H9 (cell line): Measurements from ENCODE around the gene BUB3. TPM values are rescaled to one million over a fixed set of nuclear protein-coding genes. Genes with fewer than 3 reads are reported as not detected.
"Not testable (repeated sequence)": the region's sequence is repeated elsewhere in the genome, so short reads cannot be mapped to it uniquely, and the experiment has no call there.

Experiments used
- DNase-seq: peaks from one replicate; pipeline ENCODE4 v3.0.0-alpha.2; 2017
- H2AFZ ChIP-seq: one replicate; pipeline ENCODE4 v1.6.1; 2013; ENCODE audit warnings: mild to moderate bottlenecking, low read length, control low read depth, moderate library complexity
- H2AK5ac ChIP-seq: 2 replicates; pipeline ENCODE4 v1.6.1; 2013; ENCODE audit warnings: low read length, control low read depth, mixed read lengths; ENCODE audit not compliant: insufficient read length
- H2BK120ac ChIP-seq: one replicate; pipeline ENCODE4 v1.6.1; 2013; ENCODE audit warnings: low read depth, mild to moderate bottlenecking, low read length, control low read depth, inconsistent platforms; ENCODE audit not compliant: poor library complexity, severe bottlenecking
- H2BK12ac ChIP-seq: 2 replicates; pipeline ENCODE4 v1.6.1; 2013; ENCODE audit warnings: low read length, control low read depth, mixed read lengths, low read depth; ENCODE audit not compliant: insufficient read length
- H2BK15ac ChIP-seq: 2 replicates; pipeline ENCODE4 v1.6.1; 2013; ENCODE audit warnings: low read depth, low read length, control low read depth
- H2BK20ac ChIP-seq: one replicate; pipeline ENCODE4 v1.6.1; 2013; ENCODE audit warnings: low read depth, mild to moderate bottlenecking, low read length, control low read depth, inconsistent platforms; ENCODE audit not compliant: poor library complexity, severe bottlenecking
- H2BK5ac ChIP-seq: 2 replicates; pipeline ENCODE4 v1.6.1; 2013; ENCODE audit warnings: low read length, control low read depth, mixed read lengths; ENCODE audit not compliant: insufficient read length
- H3K14ac ChIP-seq: 2 replicates; pipeline ENCODE4 v1.6.1; 2013; ENCODE audit warnings: low read length, control low read depth; ENCODE audit not compliant: insufficient read depth
- H3K18ac ChIP-seq: 2 replicates; pipeline ENCODE4 v1.6.1; 2013; ENCODE audit warnings: low read depth, mild to moderate bottlenecking, mixed read lengths, low read length, control low read depth; ENCODE audit not compliant: insufficient read length
- H3K23ac ChIP-seq: 2 replicates; pipeline ENCODE4 v1.6.1; 2013; ENCODE audit warnings: low read length, control low read depth, mixed read lengths, low read depth; ENCODE audit not compliant: insufficient read length
- H3K23me2 ChIP-seq: 2 replicates; pipeline ENCODE4 v1.6.1; 2013; ENCODE audit warnings: low read depth, mild to moderate bottlenecking, mixed read lengths, low read length, control low read depth; ENCODE audit not compliant: insufficient read length, poor library complexity, severe bottlenecking
- H3K27ac ChIP-seq: 2 replicates; pipeline ENCODE4 v1.5.1; 2013; ENCODE audit warnings: low read length, control low read depth, mixed read lengths, low read depth; ENCODE audit not compliant: insufficient read length
- H3K27me3 ChIP-seq: 2 replicates; pipeline ENCODE4 v1.6.1; 2013; ENCODE audit warnings: low read length, control low read depth, inconsistent platforms; ENCODE audit not compliant: insufficient read depth
- H3K4ac ChIP-seq: 2 replicates; pipeline ENCODE4 v1.6.1; 2013; ENCODE audit warnings: low read depth, mild to moderate bottlenecking, control low read depth, inconsistent platforms, low read length, moderate library complexity
- H3K4me1 ChIP-seq: 2 replicates; pipeline ENCODE4 v1.6.1; 2013; ENCODE audit warnings: low read length, control low read depth, inconsistent platforms; ENCODE audit not compliant: insufficient read depth
- H3K4me2 ChIP-seq: 2 replicates; pipeline ENCODE4 v1.6.1; 2013; ENCODE audit warnings: low read length, control low read depth, mixed read lengths; ENCODE audit not compliant: insufficient read length, insufficient read depth
- H3K56ac ChIP-seq: 2 replicates; pipeline ENCODE4 v1.6.1; 2013; ENCODE audit warnings: low read depth, mild to moderate bottlenecking, mixed read lengths, low read length, control low read depth; ENCODE audit not compliant: insufficient read length
- H3K79me1 ChIP-seq: 2 replicates; pipeline ENCODE4 v1.6.1; 2013; ENCODE audit warnings: low read depth, mild to moderate bottlenecking, moderate library complexity, low read length, control low read depth, inconsistent platforms; ENCODE audit not compliant: insufficient read depth, poor library complexity, severe bottlenecking
- H3K79me2 ChIP-seq: 2 replicates; pipeline ENCODE4 v1.6.1; 2013; ENCODE audit warnings: low read length, control low read depth, inconsistent platforms; ENCODE audit not compliant: insufficient read depth
- H3K9ac ChIP-seq: 2 replicates; pipeline ENCODE4 v1.6.1; 2013; ENCODE audit warnings: low read length, control low read depth, mixed read lengths; ENCODE audit not compliant: insufficient read length; ENCODE audit errors: extremely low read depth
- H3K9me3 ChIP-seq: one replicate; pipeline ENCODE4 v1.6.1; 2013; ENCODE audit warnings: low read depth, low read length, inconsistent platforms; ENCODE audit not compliant: control insufficient read depth
- H3T11ph ChIP-seq: one replicate; pipeline ENCODE4 v1.6.1; 2013; ENCODE audit warnings: mild to moderate bottlenecking, low read length, control low read depth, inconsistent platforms
- H4K20me1 ChIP-seq: one replicate; pipeline ENCODE4 v1.6.1; 2013; ENCODE audit not compliant: control insufficient read depth, insufficient read length, insufficient read depth
- H4K5ac ChIP-seq: 2 replicates; pipeline ENCODE4 v1.6.1; 2013; ENCODE audit warnings: low read depth, mild to moderate bottlenecking, mixed read lengths, low read length, control low read depth; ENCODE audit not compliant: insufficient read length
- H4K8ac ChIP-seq: replicated peaks from 2 replicates; pipeline ENCODE4 v1.6.1; 2013; ENCODE audit warnings: low read length, control low read depth, mixed read lengths, low read depth; ENCODE audit not compliant: insufficient read length
- H4K91ac ChIP-seq: 2 replicates; pipeline ENCODE4 v1.6.1; 2013; ENCODE audit warnings: low read depth, mild to moderate bottlenecking, moderate library complexity, mixed read lengths, low read length, control low read depth; ENCODE audit not compliant: insufficient read length
- H3K27ac Mint-ChIP-seq, 3 experiments: 2 replicates in 2 of 3; 3 replicates in 1 of 3; pipeline ENCODE4 v1.8.0; 2020 to 2021; ENCODE audit warnings: mixed read lengths in 3 of 3, mild to moderate bottlenecking in 1 of 3, moderate library complexity in 1 of 3
- H3K27me3 Mint-ChIP-seq: 2 replicates; pipeline ENCODE4 v1.8.0; 2021; ENCODE audit warnings: low read depth, mild to moderate bottlenecking, moderate library complexity, mixed read lengths
- H3K36me3 Mint-ChIP-seq, 3 experiments: 2 replicates in 2 of 3; 3 replicates in 1 of 3; pipeline ENCODE4 v1.8.0; 2020 to 2021; ENCODE audit warnings: low read depth in 3 of 3, mixed read lengths in 3 of 3; ENCODE audit not compliant: insufficient read depth in 1 of 3
- H3K4me1 Mint-ChIP-seq, 2 experiments: 2 replicates each; pipeline ENCODE4 v1.8.0; 2020; ENCODE audit warnings: mixed read lengths in 2 of 2
- H3K4me3 Mint-ChIP-seq, 2 experiments: 2 replicates in 1 of 2; 3 replicates in 1 of 2; pipeline ENCODE4 v1.8.0; 2020 to 2021; ENCODE audit warnings: mild to moderate bottlenecking in 2 of 2, mixed read lengths in 2 of 2, moderate library complexity in 1 of 2
- H3K9me3 Mint-ChIP-seq, 2 experiments: 2 replicates in 1 of 2; 3 replicates in 1 of 2; pipeline ENCODE4 v1.8.0; 2020; ENCODE audit warnings: mild to moderate bottlenecking in 2 of 2, mixed read lengths in 2 of 2, moderate library complexity in 1 of 2
- CTCF ChIP-seq: fragments of 200-600 bp; sonication (generic); conservative IDR thresholded peaks from 3 replicates; pipeline ENCODE4 v1.8.0; 2021; ENCODE audit warnings: antibody characterized with exemption, mild to moderate bottlenecking
- WGBS: extraction: QIAGEN DNeasy Blood & Tissue Kit; methylation state at CpG from one replicate; pipeline ENCODE4 v1.1.7; 2013; ENCODE audit warnings: missing lambda C conversion rate, low lambda C conversion rate, mixed read lengths; ENCODE audit not compliant: insufficient read length; ENCODE audit errors: extremely low coverage; 5-methylcytosine and 5-hydroxymethylcytosine counted together
- total RNA-seq: library from RNA; stranded (reverse); gene quantifications from 2 replicates; pipeline ENCODE4 v1.2.1, GENCODE V29; 2021

The BUB3 gene
- total RNA-seq, 1 experiment from 2014 or later, result 200 TPM

GRCh38 chr10:123170961-123171360, 16.8 kb downstream of the BUB3 start:
- H2BK20ac ChIP-seq, result no peak overlapping the region
- no peak for DNase-seq
- no peak for TF ChIP-seq CTCF
- no peak overlapping the region for H3K56ac ChIP-seq
- no peak overlapping the region for H2AFZ ChIP-seq
- no peak overlapping the region for H2BK15ac ChIP-seq
- no peaks in the 10 kb centered on the region for H4K20me1 ChIP-seq
- no peak overlapping the region for H2BK120ac ChIP-seq
- no peaks in the 10 kb centered on the region for H3K27me3 ChIP-seq
- H3K79me1 ChIP-seq, result peaks cover 10% of the 10 kb centered on the region
- no peak overlapping the region for H4K8ac ChIP-seq
- H3K4me2 ChIP-seq, result no peak overlapping the region
- Mint-ChIP-seq H3K36me3 (peaks cover 30 to 49% (median 31%) of the 10 kb centered on the region in 3 experiments), H3K4me3 (no peak overlapping the region), H3K27me3 (no peaks in the 10 kb centered on the region), H3K27ac (no peak overlapping the region), H3K4me1 (no peaks in the 10 kb centered on the region), H3K9me3 (no peaks in the 10 kb centered on the region)
- H2BK12ac ChIP-seq, result no peak overlapping the region
- H3K79me2 ChIP-seq, result peaks cover 3% of the 10 kb centered on the region; the same call in 1 of the 2 replicates
- no peak overlapping the region for H3T11ph ChIP-seq
- no CpG with 5 or more reads among the region's 4 CpGs for WGBS
- H3K9ac ChIP-seq, result no peak overlapping the region
- no peak overlapping the region for H2AK5ac ChIP-seq
- H3K9me3 ChIP-seq, result no peaks in the 10 kb centered on the region
- no peak overlapping the region for H4K5ac ChIP-seq
- H3K18ac ChIP-seq, result no peak overlapping the region
- H3K4me1 ChIP-seq, result no peaks in the 10 kb centered on the region
- H3K23me2 ChIP-seq, result no peaks in the 10 kb centered on the region
- H4K91ac ChIP-seq, result no peak overlapping the region
- no peak overlapping the region for H3K14ac ChIP-seq
- H2BK5ac ChIP-seq, result no peak overlapping the region
- no peak overlapping the region for H3K27ac ChIP-seq
- H3K23ac ChIP-seq, result no peak overlapping the region
- no peak overlapping the region for H3K4ac ChIP-seq

GRCh38 chr10:123171616-123172015, 17.4 kb downstream of the BUB3 start:
- not testable (repeated sequence) for H2BK20ac ChIP-seq, H3K9ac ChIP-seq, H3T11ph ChIP-seq, H2AFZ ChIP-seq, H3K23ac ChIP-seq, H3K4ac ChIP-seq, H4K5ac ChIP-seq, H2BK120ac ChIP-seq, H3K27me3 ChIP-seq, H3K23me2 ChIP-seq, H3K4me1 ChIP-seq, H2BK12ac ChIP-seq, H4K91ac ChIP-seq, H3K4me1 Mint-ChIP-seq, H3K79me1 ChIP-seq, H3K27ac Mint-ChIP-seq, H3K18ac ChIP-seq, H3K9me3 Mint-ChIP-seq, H3K9me3 ChIP-seq, H3K79me2 ChIP-seq, H4K8ac ChIP-seq, H3K56ac ChIP-seq, H3K4me3 Mint-ChIP-seq, H3K27ac ChIP-seq, DNase-seq, H4K20me1 ChIP-seq, H3K4me2 ChIP-seq, H2BK15ac ChIP-seq, H2BK5ac ChIP-seq, H3K14ac ChIP-seq, H2AK5ac ChIP-seq, H3K27me3 Mint-ChIP-seq
- H3K36me3 Mint-ChIP-seq, result peaks cover 30 to 49% (median 36%) of the 10 kb centered on the region in 3 experiments
- no CpG with 5 or more reads among the region's 10 CpGs for WGBS
